ENCODE data around the gene PIR.

The PIR gene

DNA sequence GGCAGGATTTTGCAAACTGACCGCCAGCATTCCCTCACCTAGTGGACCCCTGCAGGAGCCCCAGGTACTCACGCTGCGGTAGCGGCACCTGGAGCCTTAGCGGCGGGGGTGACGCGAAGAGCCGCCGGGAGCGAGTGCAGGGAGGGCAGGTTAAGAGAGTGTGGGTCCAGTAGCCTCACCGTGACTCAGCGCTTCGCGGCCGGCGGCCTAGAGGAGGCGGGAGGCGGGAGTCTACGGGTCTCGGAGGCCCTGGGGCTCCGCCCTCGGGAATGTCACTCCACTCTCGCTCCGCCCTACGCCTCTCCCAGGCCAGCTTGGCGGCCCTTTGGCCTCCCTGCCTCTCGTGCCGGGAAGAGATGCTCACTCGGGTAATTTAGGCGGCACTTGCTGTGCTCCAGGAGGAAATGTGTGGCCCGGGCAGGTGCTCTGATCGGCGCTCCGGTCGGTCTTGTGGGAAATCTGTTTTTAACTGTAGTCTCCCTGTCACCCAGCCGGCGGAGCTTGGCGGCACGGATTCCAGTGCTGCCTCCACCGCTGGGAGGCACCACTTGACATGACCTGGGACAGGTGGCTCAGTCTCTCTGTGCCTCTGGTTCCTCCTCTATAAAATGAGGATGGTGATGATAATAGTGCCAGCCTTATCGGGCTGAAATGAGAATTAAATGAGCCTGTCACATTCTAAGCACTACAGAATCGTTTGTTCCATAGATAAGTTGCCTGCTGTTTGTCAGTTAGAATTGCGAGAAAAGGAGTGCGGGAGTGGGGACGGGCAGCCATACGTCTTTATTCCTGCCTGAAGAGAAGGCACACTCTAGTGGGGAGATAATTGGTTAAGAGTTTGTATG, at the start of gene PIR:
TSS of gene PIR (minus strand) at position 216 of the 845 bp plus-strand sequence. CDS start 2,076 bp downstream, outside the sequence.
- in situ Hi-C loops (cut with MboI; ENCODE audit: low pct_unique_long_range_greater_than_20kb, low sequenced_read_pairs): no loop called here
- DNase-seq: peak; percentile 92

DNA sequence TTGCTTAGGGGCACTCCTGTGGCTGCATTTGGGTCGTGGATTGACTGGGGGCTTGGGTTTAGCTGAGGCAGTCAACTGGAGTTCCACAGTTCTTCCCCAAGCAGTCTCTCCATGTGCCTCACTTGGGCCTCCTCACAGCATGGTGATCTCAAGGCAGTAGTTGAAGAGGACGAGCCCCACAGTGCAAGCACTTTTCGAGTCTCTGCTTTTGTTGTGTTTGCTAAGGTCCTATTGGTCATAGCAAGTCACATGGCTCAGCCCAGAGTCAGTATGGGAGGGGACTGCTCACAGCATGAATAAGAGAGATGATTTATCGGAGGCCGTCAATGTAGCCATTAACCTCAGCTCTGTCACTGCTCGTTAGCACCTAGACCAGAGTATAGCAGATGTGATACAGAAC, 37.2 kb upstream of the PIR start:
- DNase-seq: no peak
- in situ Hi-C loops (cut with MboI; ENCODE audit: low pct_unique_long_range_greater_than_20kb, low sequenced_read_pairs): no loop called here

DNA sequence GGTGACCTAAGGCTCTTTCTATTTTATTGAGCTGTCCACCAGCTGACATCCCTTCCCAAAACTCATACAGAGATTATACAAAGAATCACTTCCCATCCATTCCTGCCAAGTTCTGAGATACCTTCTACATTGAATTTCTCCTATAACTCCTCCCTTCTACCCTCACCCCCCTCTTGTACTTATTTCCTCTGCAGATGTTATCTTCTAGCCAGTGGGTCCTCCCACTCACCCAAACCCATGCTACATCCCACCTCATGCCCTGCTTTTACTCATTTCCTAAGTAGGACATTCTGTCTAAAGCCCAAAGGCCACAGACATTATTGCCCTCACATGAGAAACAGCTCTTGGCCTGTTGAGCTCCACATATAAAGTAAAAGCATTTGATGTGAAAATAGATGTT, 36.0 kb upstream of the PIR start:
- peak; percentile 63 for DNase-seq
- in situ Hi-C loops (cut with MboI; ENCODE audit: low pct_unique_long_range_greater_than_20kb, low sequenced_read_pairs): no loop called here

DNA sequence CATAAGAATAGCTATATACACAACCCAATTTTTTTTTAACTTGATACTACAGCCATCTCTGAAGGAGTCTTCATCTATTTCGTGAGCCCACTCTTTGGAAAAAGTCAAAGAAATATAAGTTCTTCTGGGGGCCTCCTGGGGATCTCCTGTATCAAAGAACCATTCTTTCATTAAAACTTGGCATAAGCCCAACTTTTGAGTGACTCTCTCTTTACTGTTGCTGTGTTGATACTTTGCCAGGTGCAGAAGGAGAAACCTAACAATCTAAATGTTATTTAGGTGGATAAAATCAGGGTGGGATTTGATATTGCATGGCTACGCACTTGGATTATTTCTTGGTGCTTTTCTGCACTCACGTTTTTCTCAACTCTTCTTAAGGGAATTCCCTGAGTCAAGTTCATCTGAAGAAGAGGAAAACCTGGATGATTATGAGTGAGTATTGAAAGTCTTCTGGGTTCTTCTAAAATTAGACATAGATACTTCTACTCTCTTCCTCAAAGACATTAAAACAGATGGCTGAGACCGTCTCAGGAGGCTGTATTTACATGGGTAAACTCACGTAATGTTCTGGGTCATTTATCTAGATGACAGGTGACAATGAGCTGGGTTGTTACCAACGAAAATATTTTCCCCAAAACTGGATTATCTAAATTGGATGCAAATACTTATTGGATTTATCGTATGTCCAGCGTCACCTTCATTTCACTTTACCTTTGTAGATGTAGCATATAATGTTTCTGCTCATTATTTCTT, 32.7 kb upstream of the PIR start:
- in situ Hi-C loops (cut with MboI; ENCODE audit: low pct_unique_long_range_greater_than_20kb, low sequenced_read_pairs): no loop called here
- DNase-seq: no peak

DNA sequence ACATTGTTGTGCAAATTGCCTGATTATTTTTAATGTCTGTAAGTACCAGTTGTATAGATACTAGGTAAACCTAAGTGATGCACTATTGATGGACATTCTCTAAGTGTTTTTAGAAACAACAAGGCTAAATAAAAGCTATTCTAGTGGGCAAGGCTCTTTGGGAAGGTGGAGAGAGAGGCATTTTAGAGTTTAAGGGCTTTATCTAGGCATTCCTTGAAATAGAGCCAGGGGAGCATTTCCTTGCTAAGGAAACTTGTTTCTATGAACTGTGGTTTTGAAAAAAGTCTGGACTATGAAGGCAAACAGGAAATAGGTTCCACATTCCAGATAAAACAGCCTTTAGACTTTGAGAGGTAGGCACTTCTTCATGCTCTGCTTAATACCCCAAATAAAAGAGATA, 31.3 kb upstream of the PIR start:
- in situ Hi-C loops (cut with MboI; ENCODE audit: low pct_unique_long_range_greater_than_20kb, low sequenced_read_pairs): no loop called here
- no peak for DNase-seq

DNA sequence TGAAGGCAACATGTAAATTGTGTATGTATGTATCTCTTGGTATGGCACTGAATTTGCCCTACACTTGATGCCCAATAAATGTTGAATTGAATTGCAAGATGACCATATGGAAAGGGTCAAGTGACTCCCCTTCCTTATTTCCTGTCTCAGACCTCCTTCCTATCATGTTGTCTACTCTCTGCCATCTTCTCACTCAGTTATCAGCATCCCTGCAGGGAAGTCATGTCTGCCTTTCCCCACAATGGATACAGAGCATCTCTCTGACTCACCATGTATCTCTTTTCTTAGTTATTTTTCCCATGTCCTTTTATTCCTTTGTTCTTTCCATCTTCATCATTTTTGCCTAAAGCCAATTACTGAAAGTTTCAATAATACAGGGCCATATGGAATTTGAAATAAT, 30.0 kb upstream of the PIR start:
- in situ Hi-C loops (cut with MboI; ENCODE audit: low pct_unique_long_range_greater_than_20kb, low sequenced_read_pairs): no loop called here
- no peak for DNase-seq

DNA sequence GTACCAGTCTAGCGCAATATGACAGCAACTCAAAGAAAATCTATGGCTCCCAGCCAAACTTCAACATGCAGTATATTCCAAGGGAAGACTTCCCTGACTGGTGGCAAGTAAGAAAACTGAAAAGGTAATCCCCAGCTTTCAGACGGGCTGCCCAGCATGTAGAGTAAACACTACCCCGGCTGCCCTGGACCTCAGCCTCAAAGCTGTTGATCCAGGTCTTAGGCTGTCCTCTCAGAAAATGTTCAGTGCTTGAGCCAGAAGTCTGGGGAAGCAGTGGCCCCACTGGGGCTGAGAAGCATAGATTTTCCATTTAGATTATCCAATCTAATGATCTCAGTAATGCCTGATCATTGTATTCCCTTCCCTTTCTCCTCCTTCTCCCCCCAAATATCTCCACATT, 29.3 kb upstream of the PIR start:
- no peak for DNase-seq
- in situ Hi-C loops (cut with MboI; ENCODE audit: low pct_unique_long_range_greater_than_20kb, low sequenced_read_pairs): no loop called here

DNA sequence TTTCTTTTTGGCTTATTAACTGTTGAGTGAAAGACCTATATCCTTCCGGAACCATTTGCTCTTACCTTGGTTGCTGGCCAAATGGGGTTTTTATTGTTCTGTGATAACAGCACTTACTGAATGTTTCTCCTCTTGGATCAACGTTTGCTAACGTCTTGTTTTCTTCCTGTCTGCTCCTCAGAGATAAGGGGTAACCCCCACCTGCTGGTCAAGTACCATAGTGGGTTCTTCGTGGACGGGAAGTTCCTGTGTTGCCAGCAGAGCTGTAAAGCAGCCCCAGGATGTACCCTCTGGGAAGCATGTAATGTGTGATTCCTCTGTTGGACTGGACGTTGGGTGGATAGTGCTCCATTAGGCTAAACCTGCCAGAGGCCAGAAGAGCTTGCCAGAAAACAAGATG, 22.8 kb upstream of the PIR start:
- in situ Hi-C loops (cut with MboI; ENCODE audit: low pct_unique_long_range_greater_than_20kb, low sequenced_read_pairs): no loop called here
- DNase-seq: peak; percentile 80

DNA sequence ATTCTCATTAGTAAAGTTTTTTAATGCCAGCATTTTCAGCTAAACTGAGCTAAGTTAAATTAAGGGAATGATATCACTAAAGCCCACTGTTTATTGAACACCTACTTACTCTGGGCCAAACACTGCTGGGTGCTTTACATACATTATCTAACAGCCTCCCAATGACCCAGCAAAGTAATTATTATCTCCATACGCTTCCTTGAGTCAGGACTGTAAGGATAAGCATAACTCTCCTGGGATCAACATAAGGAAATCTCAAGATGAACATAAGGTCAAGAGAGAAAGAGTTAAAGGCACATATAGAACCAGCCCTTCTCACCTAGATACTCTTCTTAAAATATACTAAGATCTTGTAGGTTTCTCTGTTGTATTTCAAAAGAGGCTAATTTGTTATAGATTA, 21.1 kb upstream of the PIR start:
- in situ Hi-C loops (cut with MboI; ENCODE audit: low pct_unique_long_range_greater_than_20kb, low sequenced_read_pairs): no loop called here
- DNase-seq: no peak

DNA sequence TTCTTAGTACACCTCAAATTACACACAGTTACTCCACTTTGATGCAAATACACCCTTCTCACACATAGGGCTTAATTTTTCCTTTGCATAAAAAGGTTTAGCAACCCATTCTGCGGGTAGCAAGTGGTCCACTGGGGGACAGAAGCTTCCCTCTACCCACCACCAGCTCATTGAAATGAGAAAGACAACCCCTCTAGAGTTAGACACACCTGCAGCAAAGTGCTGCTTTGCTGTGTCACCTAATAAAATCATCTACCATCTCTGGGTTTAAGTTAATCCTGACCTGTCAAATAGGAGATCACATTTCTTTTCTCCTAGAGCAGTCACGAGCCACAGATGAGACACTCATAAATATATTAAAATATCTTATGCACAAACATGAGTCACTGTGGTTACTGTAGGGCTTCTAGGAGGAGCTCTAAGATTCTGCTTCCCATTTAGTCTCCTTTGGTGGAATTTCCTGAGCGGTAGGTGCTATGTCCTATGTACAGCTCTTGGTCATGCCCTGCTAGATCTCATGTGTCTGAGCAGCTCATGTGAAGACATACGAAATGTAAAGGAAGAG, 19.4 kb upstream of the PIR start:
- DNase-seq: no peak
- in situ Hi-C loops (cut with MboI; ENCODE audit: low pct_unique_long_range_greater_than_20kb, low sequenced_read_pairs): no loop called here

DNA sequence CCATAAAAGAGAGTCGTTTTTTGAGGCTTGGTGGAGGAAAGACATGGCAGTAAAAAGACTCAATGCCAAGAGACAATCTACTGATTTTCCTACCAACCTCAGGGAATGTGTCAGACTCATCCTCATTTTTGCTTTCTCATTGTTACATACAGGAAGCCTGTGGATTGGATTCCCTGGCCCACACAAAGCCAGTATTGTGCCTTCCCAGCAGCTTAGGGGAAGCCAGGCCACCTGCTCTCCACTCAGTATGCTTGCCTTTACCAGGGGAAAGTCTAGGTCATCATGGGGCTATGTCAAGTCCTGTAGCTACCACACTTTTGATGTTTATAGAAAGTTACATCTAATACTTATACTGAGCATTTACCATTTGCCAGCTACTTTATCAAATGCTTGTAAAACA, 18.4 kb upstream of the PIR start:
- in situ Hi-C loops (cut with MboI; ENCODE audit: low pct_unique_long_range_greater_than_20kb, low sequenced_read_pairs): no loop called here
- DNase-seq: no peak

DNA sequence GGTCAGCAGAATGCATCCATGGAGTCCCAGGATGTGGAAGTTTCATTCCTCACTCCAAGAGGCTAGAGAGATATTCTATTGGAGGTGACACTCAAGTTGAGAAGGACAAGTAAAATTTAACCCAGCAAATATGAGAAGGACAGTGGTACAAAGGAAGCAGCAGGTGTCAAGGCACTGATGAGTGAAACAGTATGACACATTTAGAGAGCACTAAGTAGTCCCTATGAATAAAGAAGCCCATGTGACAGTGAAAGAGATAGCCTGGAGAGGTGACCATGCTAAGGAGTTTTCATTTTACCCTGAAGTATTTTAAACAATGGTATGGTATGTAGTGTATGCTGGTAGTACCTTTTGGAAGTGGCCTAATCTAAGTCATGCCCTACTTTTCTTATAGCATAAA, 16.7 kb upstream of the PIR start:
- in situ Hi-C loops (cut with MboI; ENCODE audit: low pct_unique_long_range_greater_than_20kb, low sequenced_read_pairs): loop anchor here (10.0 kb wide), 1 partner anchor 55 kb away; no protein-coding TSS in a partner anchor
- no peak for DNase-seq

DNA sequence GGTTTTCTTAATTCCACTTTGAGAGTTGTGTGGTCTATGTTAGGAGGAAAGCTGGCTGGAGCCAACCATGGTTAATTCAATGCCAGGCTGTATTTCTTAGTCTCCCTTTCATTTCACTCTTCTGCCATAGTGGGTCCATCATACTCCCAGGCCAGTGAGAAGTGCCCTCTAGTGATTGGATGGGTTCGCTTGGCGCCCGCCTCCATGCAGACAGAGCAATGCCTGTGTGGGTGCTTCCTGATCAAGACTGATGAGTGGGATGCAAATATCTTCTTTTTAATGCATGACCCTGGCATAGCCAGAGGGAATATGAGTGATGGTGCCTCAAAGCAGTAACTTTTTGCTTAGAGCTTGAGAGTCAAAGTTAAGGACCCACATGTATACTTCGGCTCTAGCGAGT, 13.9 kb upstream of the PIR start:
- in situ Hi-C loops (cut with MboI; ENCODE audit: low pct_unique_long_range_greater_than_20kb, low sequenced_read_pairs): loop anchor here (10.0 kb wide), 1 partner anchor 58 kb away; no protein-coding TSS in a partner anchor
- no peak for DNase-seq

DNA sequence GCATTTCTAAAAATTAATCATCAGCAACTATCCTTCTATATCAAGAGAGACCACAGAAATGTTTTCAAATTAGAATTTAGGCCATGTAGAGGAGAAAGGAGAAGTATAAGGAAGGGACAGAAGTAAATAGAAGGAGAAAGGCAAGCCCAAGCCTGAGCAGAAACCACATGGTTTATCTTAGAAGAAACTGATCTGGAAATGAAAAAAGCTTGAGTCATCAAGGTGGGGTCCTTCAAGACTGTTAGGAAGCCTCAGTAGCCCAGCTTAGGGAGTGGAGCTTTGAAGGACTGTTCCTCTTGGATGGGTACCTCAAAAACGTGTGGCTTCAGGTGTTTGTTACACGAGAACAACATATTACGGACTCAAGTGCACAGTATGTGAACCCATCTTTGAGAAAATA, 12.0 kb upstream of the PIR start:
- DNase-seq: peak; percentile 45
- in situ Hi-C loops (cut with MboI; ENCODE audit: low pct_unique_long_range_greater_than_20kb, low sequenced_read_pairs): loop anchor here (10.0 kb wide), 1 partner anchor 60 kb away; no protein-coding TSS in a partner anchor

DNA sequence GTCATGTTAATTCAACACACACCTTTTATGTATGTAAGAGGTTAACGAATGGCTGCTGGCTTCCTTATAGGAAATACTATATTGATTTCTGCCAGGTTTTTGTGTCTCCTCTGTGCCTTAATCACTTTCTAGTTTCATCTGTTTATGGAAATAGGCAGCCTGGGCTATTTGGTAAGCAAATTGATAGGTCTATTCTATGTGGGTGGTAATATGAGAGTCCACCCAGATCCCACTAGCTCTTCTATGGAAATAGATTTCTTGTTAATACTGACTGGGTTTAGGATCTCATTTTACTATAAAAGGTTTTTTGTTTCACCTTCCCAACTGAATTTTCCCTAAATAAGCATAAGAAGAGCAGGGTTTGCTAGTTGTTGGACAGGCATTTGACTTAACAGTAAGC, 11.5 kb upstream of the PIR start:
- no peak for DNase-seq
- in situ Hi-C loops (cut with MboI; ENCODE audit: low pct_unique_long_range_greater_than_20kb, low sequenced_read_pairs): loop anchor here (10.0 kb wide), 1 partner anchor 60 kb away; no protein-coding TSS in a partner anchor

DNA sequence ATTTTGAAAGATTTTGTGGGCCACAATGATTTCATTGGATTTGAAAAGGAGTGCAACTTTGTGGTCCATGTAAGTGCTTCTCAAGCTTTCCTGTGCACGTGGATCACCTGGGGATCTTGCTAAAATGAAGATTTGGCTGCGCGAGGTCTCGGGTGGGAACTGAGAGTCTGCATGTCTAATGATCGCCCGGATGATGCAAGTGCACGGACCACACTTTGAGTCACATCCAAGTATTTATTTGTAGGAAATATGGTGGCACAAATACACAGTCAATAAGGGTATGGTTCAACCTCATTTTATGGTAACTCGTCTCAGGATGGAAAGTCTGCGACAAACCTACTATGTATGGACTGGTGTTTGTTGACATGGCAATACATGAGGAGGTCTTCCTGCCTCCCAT, 8.4 kb upstream of the PIR start:
- in situ Hi-C loops (cut with MboI; ENCODE audit: low pct_unique_long_range_greater_than_20kb, low sequenced_read_pairs): loop anchor here (10.0 kb wide), 1 partner anchor 63 kb away; no protein-coding TSS in a partner anchor
- no peak for DNase-seq

DNA sequence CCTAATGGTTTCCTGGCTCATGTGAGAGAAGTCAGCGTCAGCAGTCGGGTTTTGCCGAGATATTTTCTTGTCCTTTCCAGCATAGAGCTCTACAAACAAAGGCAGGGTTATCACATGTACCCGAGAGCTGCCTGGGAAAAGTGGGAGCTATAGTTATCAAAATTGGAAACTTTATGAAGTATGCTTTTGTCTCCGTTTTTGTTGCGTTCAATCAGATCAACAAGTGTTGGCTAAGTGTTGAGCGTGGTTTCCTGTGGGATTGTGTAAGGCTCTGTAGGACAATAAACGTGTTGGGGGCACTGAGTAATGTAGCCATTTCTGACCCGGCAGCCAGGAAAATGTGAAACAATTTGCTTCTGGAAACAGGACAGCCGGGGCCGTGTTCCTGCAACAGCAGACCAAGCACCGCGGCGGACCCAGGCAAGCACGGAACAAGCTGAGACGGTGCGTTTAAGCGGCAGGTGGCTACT, 7.4 kb upstream of the PIR start, which contains the start of gene BMX:
TSS of gene BMX (plus strand) at position 311 of the 470 bp plus-strand sequence. CDS start 7,547 bp downstream, outside the sequence.
- in situ Hi-C loops (cut with MboI; ENCODE audit: low pct_unique_long_range_greater_than_20kb, low sequenced_read_pairs): loop anchor here (10.0 kb wide), 1 partner anchor 64 kb away; no protein-coding TSS in a partner anchor
- DNase-seq: peak; percentile 36

DNA sequence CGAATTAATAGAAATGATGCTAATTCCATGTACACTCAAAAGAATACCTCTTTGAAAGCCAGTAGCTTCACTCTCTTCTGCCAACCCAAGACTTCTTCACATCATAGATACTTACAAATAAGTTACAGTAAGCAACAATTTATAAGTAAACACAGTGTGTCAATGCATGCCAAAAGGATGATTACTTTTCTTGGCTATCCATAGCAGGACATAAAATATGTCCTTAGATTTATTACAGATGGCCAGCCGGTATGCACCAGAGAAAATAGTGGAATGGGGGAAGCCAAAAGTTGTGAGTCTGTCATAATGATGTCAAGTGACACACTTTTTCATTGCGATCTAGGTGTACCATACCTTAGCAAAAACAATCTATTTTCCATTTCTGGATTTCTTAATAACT, 6.8 kb upstream of the PIR start:
- DNase-seq: no peak
- in situ Hi-C loops (cut with MboI; ENCODE audit: low pct_unique_long_range_greater_than_20kb, low sequenced_read_pairs): loop anchor here (10.0 kb wide), 1 partner anchor 65 kb away; no protein-coding TSS in a partner anchor

DNA sequence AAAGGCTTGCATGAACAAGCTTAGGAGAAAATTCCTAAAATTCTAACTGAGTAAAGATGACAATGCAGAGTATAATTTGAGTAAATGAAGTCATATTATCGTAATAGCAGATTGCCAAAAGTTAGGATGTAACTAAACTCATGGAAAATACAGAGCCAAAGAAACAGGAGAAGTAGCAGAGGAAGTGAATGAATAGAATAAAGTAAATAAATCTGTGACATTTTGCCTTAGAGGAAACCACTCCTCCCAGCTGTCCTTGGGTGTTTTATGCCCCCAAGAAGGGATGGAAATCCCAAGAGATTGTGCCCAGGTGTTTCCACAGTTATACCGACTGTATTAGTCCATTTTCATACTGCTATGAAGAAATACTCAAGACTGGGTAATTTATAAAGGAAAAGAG, 5.6 kb upstream of the PIR start:
- DNase-seq: no peak
- in situ Hi-C loops (cut with MboI; ENCODE audit: low pct_unique_long_range_greater_than_20kb, low sequenced_read_pairs): no loop called here

DNA sequence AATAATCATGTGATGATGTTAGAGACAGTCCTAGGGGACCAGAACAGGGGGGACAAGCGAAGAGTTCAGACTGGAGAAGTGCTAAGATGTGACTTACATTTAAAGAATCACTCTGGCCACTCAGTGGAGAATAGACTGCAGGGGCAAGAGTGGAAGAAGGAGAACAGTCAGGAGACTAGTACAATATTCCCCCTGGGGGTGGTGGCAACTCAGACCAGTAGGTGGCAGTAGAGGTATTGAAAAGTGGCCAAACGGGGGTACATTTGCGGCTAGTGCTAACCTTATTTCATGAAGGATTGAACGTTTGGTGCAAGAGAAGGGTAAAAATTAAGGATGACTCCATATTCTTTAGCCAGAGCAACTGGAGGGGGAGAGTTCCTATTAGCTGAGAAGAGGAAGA, 4.7 kb upstream of the PIR start:
- in situ Hi-C loops (cut with MboI; ENCODE audit: low pct_unique_long_range_greater_than_20kb, low sequenced_read_pairs): no loop called here
- DNase-seq: peak; percentile 87

Measured in KBM-7 (cell line).